Kidney epithelial cell (primary cell): ENCODE data around the gene PTH2. TPM values are rescaled to one million over a fixed set of nuclear protein-coding genes. Genes with fewer than 3 reads are reported as not detected.

ENCODE experiments used
- DNase-seq: peaks from one replicate; pipeline ENCODE4 v3.0.0-alpha.2; 2010; ENCODE audit warnings: low read depth
- H3K27me3 ChIP-seq: 2 replicates; pipeline ENCODE4 v1.6.0; 2011; ENCODE audit warnings: low read length; ENCODE audit not compliant: control insufficient read depth, insufficient read depth
- H3K36me3 ChIP-seq: 2 replicates; pipeline ENCODE4 v1.5.1; 2011; ENCODE audit warnings: low read length; ENCODE audit not compliant: control insufficient read depth, insufficient read depth
- H3K4me3 ChIP-seq: 2 replicates; pipeline ENCODE4 v1.5.1; 2011; ENCODE audit warnings: low read depth, mild to moderate bottlenecking, control low read depth, low read length
- CTCF ChIP-seq: IDR thresholded peaks from 2 replicates; pipeline ENCODE4 v1.5.1; 2011; ENCODE audit warnings: mild to moderate bottlenecking, moderate library complexity, low read length, control low read depth, inconsistent platforms; ENCODE audit not compliant: insufficient read depth, poor library complexity, severe bottlenecking
- total RNA-seq: library from RNA; depleted of rRNA; stranded (reverse); fragments of >200 nt; gene quantifications from 2 replicates; pipeline ENCODE4 v1.2.3, GENCODE V29; 2015

PTH2 gene
- total RNA-seq, 1 donor from 2014 or later = not detected

DNA sequence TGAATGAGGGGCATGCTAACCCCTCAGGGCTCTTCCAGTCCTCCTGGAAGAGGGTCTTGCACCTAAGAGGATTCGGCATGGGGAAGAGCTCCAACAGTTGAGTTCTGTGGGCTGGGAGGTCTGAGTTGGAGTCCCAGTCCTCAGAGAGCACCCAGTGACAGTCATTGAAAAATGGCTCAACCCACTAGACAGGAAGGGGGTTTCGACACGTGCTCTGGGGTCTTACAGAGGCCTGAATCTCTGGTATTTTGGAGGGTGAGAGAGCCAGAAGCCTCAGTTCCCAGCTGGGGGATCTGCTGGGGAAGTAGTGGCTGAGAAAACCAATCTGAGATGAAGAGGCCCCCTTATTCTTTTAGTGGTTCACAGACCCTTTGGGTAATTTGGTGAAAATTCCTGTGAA, 9.0 kb downstream of the PTH2 start:
- H3K36me3 ChIP-seq = no peaks in the 10 kb centered on the region
- TF ChIP-seq CTCF = no peak
- no peak for DNase-seq
- H3K4me3 ChIP-seq = no peak overlapping the region
- peaks cover 15% of the 10 kb centered on the region for H3K27me3 ChIP-seq

DNA sequence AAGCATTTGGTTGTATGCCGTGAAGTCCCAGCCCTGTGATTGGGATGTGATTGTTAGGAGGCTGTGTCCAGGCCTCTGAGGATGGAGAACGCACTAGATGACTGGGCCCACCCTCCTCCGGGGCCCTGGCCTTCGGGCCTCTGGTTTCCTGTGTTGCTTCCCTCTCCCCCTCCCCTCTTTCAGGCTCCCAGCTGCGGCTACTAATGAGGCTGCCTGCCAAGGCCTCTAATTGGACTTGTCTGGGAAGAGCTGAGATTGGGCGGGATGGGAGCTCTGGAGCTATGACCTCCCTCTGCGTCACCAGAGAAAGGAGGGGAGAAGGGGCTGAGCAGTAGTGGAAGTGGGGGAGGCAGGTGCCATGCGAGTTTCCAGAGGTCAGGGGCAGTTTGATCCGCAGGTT, 9.9 kb downstream of the PTH2 start:
- TF ChIP-seq CTCF = no peak
- H3K27me3 ChIP-seq = peaks cover 11% of the 10 kb centered on the region
- H3K4me3 ChIP-seq = no peak overlapping the region
- no peaks in the 10 kb centered on the region for H3K36me3 ChIP-seq
- no peak for DNase-seq

DNA sequence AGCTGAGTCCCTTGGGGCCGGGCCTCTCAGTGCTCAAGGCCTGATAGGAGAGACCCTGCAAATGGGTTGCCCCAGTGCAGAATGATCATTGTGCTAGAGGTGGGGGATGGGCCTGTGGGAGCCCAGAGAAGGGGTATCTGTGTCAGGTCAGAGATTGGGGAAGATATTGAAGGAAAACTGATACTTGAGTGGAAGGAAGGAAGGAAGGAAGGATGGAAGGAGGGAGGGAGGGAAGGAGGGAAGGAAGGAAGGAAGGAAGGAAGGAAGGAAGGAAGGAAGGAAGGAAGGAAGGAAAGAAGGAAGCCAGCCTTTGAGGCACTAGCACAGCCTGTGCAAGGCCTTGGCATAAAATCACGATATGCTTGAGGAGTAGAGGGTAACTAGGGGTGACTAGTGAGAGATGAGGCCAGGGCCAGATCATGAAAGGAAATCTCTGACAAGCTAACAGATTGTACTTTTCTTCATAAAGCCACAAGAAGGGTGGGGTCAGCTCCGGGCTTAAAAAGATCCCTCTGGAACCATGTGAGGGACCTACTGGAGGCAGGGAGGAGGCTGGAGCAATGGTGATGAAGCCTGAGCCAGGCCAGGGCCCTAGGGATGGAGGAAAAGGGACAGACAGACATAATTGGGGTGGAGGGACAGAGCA, 11.4 kb downstream of the PTH2 start:
- no peaks in the 10 kb centered on the region for H3K36me3 ChIP-seq
- H3K27me3 ChIP-seq = peaks cover 2% of the 10 kb centered on the region
- H3K4me3 ChIP-seq = no peak overlapping the region
- TF ChIP-seq CTCF = no peak
- no peak for DNase-seq

DNA sequence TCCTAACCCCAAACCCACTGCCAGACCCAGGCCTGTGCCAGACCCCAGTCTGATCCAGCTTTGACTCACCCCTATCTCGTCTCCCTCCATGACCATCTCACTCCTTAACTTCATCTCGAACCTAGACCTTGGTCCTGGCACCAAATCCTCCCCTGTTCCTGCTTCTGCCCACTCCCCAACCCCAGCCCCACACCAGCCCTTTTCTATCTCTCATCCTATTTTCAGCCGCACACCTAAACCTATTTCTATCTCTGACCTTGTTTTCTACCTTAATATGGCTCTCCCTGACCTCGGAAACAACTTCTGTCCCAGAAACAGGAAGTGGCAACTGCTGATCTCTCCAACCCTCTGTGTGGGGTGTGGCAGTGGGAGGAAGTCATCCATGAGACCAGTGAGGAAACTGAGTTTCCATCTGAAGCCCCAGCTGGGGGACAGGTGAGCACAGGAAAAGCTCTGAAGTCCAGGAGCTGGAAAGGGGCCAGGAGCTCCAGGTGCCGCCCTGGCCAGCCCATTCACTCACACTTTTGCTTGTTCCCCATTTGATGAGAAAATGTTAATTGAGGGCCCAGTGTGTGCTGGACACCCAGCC, 13.7 kb downstream of the PTH2 start:
- no peaks in the 10 kb centered on the region for H3K36me3 ChIP-seq
- DNase-seq = no peak
- no peak overlapping the region for H3K4me3 ChIP-seq
- no peak for TF ChIP-seq CTCF
- no peaks in the 10 kb centered on the region for H3K27me3 ChIP-seq

- DNase-seq = peak; percentile 16
Observed at GRCh38 chr19:49408816-49409440, 14.3 kb downstream of the PTH2 start.

More at GRCh38 chr19:49408816-49409440, 14.3 kb downstream of the PTH2 start:
- no peak for TF ChIP-seq CTCF
- no peaks in the 10 kb centered on the region for H3K27me3 ChIP-seq
- H3K4me3 ChIP-seq = no peak overlapping the region
- no peaks in the 10 kb centered on the region for H3K36me3 ChIP-seq
